K562 (cell line): ENCODE results near the gene ULK3. TPM values are rescaled to one million over a fixed set of nuclear protein-coding genes. Genes with fewer than 3 reads are reported as not detected.

ENCODE experiments used
- BCOR ChIP-seq: fragments of 450-650 bp; IDR thresholded peaks from 2 replicates; pipeline ENCODE4 v1.6.1; 2016
- CEBPB ChIP-seq: fragments of 450-650 bp; IDR thresholded peaks from 2 replicates; pipeline ENCODE4 v1.6.1; 2016; ENCODE audit warnings: missing genetic modification characterization, missing compliant biosample characterization
- CTBP1 ChIP-seq: fragments of 450-650 bp; IDR thresholded peaks from 2 replicates; pipeline ENCODE4 v1.6.1; 2016; ENCODE audit warnings: borderline replicate concordance
- E2F4 ChIP-seq: sonication (generic); formaldehyde crosslinking; IDR thresholded peaks from 2 replicates; pipeline ENCODE4 v1.8.0; 2022; ENCODE audit warnings: mild to moderate bottlenecking, low read depth, missing genetic modification reagents
- E2F5 ChIP-seq: sonication (generic); formaldehyde crosslinking; IDR thresholded peaks from 2 replicates; pipeline ENCODE4 v1.8.0; 2022; ENCODE audit warnings: mild to moderate bottlenecking, missing genetic modification reagents
- ELF2 ChIP-seq: fragments of 250-450 bp; sonication (Bioruptor Pico); IDR thresholded peaks from 2 replicates; pipeline ENCODE4 v1.5.0; 2021; ENCODE audit warnings: mild to moderate bottlenecking
- FOS ChIP-seq: IDR thresholded peaks from 3 replicates; pipeline ENCODE4 v1.6.1; 2011; ENCODE audit not compliant: insufficient read length; ENCODE audit errors: extremely low read depth
- FOXP4 ChIP-seq: sonication (generic); formaldehyde crosslinking; IDR thresholded peaks from 2 replicates; pipeline ENCODE4 v1.8.0; 2022; ENCODE audit warnings: mild to moderate bottlenecking, missing genetic modification reagents, borderline replicate concordance
- GABPA ChIP-seq: fragments of 200-800 bp; sonication (Bioruptor generic); conservative IDR thresholded peaks from 2 replicates; pipeline ENCODE4 v1.6.1; 2016; ENCODE audit warnings: low read depth, missing genetic modification characterization, missing compliant biosample characterization
- GATAD2A ChIP-seq: fragments of 450-650 bp; IDR thresholded peaks from 2 replicates; pipeline ENCODE4 v1.6.1; 2017
- HNRNPL ChIP-seq: fragments of 200-400 bp; formaldehyde crosslinking; IDR thresholded peaks from 2 replicates; pipeline ENCODE4 v1.6.1; 2017; ENCODE audit warnings: low read depth, mild to moderate bottlenecking, low read length
- ILK ChIP-seq: fragments of 450-650 bp; IDR thresholded peaks from 2 replicates; pipeline ENCODE4 v1.6.1; 2016; ENCODE audit warnings: missing genetic modification characterization, low read depth, mild to moderate bottlenecking, missing compliant biosample characterization, moderate library complexity, borderline replicate concordance
- KLF1 ChIP-seq: fragments of 450-650 bp; IDR thresholded peaks from 2 replicates; pipeline ENCODE4 v1.6.1; 2016; ENCODE audit warnings: missing genetic modification characterization, missing compliant biosample characterization
- LEF1 ChIP-seq: fragments of 450-650 bp; IDR thresholded peaks from 2 replicates; pipeline ENCODE4 v1.6.1; 2016; ENCODE audit warnings: mild to moderate bottlenecking
- PPARD ChIP-seq: fragments of 250-450 bp; sonication (Bioruptor Pico); IDR thresholded peaks from 2 replicates; pipeline ENCODE4 v1.8.0; 2022; ENCODE audit warnings: inconsistent platforms, mild to moderate bottlenecking, moderate library complexity
- SMARCA5 ChIP-seq: fragments of 450-650 bp; IDR thresholded peaks from 2 replicates; pipeline ENCODE4 v1.6.1; 2016
- SNIP1 ChIP-seq: fragments of 450-650 bp; IDR thresholded peaks from 2 replicates; pipeline ENCODE4 v1.7.1; 2017; ENCODE audit warnings: low read depth, mild to moderate bottlenecking
- TCF3 ChIP-seq: sonication (generic); formaldehyde crosslinking; IDR thresholded peaks from 2 replicates; pipeline ENCODE4 v1.4.0; 2020; ENCODE audit warnings: mild to moderate bottlenecking, missing genetic modification reagents
- U2AF1 ChIP-seq: fragments of 200-400 bp; formaldehyde crosslinking; optimal IDR thresholded peaks from 2 replicates; pipeline ENCODE3; 2017; ENCODE audit warnings: mild to moderate bottlenecking, low read depth, low read length, moderate library complexity
- XRCC5 ChIP-seq: fragments of 200-400 bp; formaldehyde crosslinking; IDR thresholded peaks from 2 replicates; pipeline ENCODE4 v1.6.1; 2017; ENCODE audit warnings: low read depth, mild to moderate bottlenecking, low read length
- ZBED1 ChIP-seq: IDR thresholded peaks from 2 replicates; pipeline ENCODE4 v1.6.1; 2014
- ZBTB7A ChIP-seq: IDR thresholded peaks from 2 replicates; pipeline ENCODE4 v1.6.1; 2011; ENCODE audit warnings: low read depth, mild to moderate bottlenecking, low read length, moderate library complexity, borderline replicate concordance; ENCODE audit not compliant: control insufficient read depth
- ZFPM2 ChIP-seq: fragments of 250-450 bp; sonication (Bioruptor Pico); IDR thresholded peaks from 2 replicates; pipeline ENCODE4 v1.5.1; 2022; ENCODE audit warnings: mild to moderate bottlenecking
- ZNF165 ChIP-seq: fragments of 250-450 bp; sonication (Bioruptor Pico); IDR thresholded peaks from 2 replicates; pipeline ENCODE4 v1.4.0; 2020; ENCODE audit warnings: borderline replicate concordance
- ZNF232 ChIP-seq: sonication (generic); formaldehyde crosslinking; IDR thresholded peaks from 2 replicates; pipeline ENCODE4 v1.8.0; 2022; ENCODE audit warnings: mild to moderate bottlenecking, missing genetic modification reagents
- ZNF764 ChIP-seq: fragments of 250-450 bp; sonication (Bioruptor Pico); IDR thresholded peaks from 2 replicates; pipeline ENCODE4 v1.4.0; 2020; ENCODE audit warnings: low read depth, mild to moderate bottlenecking, moderate library complexity
- polyA plus RNA-seq, 8 experiments: library from polyadenylated mRNA; depleted of rRNA in 4 of 8; stranded (reverse) in 5 of 8; unstranded in 3 of 8; fragments of >200 nt; fragmentation: Nextera tagmentation in 2 of 8; fragmentation: Illumina TruSeq in 1 of 8; extraction: Ambion mirVana in 2 of 8; extraction: Trizol in 1 of 8; gene quantifications; 2 replicates each; pipeline versions ENCODE4 v1.2.1 to v1.2.3, GENCODE V29; 2011 to 2014; ENCODE audit warnings: inconsistent platforms in 1 of 8, missing spikeins in 1 of 8
- total RNA-seq, 7 experiments: library from RNA; depleted of rRNA in 6 of 7; stranded (reverse); fragments of >200 nt in 6 of 7; fragmentation: Illumina TruSeq in 2 of 7; extraction: Trizol in 2 of 7; gene quantifications; 2 replicates each; pipeline versions ENCODE4 v1.2.1 to v1.2.3, GENCODE V29; 2011 to 2021; ENCODE audit warnings: low replicate concordance in 1 of 7
- TF ChIP-seq, protein P1 (sequence below): fragments of 250-450 bp; sonication (Bioruptor Pico); IDR thresholded peaks from 2 replicates; pipeline ENCODE4 v1.4.0; 2020; ENCODE audit warnings: borderline replicate concordance

The ULK3 gene
- total and polyA plus RNA-seq, 9 of the 15 experiments (the other 6 are each of a cell fraction or from before 2014, with no cell fraction given): 0.68 to 68.0 (median 34.9) TPM

DNA sequence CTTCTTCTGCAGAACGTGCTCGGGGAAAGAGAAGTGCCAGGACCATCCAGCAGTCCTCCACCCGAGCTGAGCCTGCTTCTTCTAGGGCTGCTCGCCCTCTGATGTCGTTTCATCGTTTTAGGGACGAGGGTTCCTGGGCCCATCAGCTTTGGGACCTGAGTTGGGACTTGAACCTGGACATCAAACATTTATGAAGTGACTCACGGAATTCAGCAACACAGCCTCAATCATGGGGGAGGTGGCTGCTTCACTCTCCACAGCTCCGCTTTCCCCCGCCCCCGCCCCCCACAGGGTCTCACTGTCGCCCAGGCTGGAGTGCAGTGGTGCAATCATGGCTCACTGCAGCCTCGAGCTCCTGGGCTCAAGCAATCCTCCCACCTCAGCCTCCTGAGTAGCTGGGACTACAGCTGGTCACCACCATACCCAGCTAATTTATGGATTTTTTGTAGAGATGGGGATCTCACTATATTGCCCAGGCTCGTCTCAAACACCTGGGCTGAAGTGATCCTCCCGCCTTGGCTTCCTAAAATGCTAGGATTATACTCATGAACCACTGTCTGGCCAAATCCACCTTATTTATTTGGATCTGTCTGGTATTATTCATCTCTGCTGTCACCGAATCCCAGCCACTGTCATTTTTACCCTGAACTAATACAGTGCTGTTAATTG, 30.9 kb upstream of the ULK3 start (continued):
- TF ChIP-seq ZFPM2 (no peak), LEF1 (no peak), FOS (no peak), ZNF232 (CRISPR knock-in tag) (no peak), PPARD (CRISPR knock-in tag) (no peak), E2F5 (CRISPR knock-in tag) (no peak), HNRNPL (no peak), FOXP4 (CRISPR knock-in tag) (no peak), E2F4 (CRISPR knock-in tag) (no peak), ZBTB7A (0 out of 2 replicates have a peak, but pooled peaks have one; percentile 39), CEBPB (tag) (peak; percentile 51), ZNF764 (CRISPR knock-in tag) (no peak), ZNF165 (CRISPR knock-in tag) (no peak), GATAD2A (no peak), SNIP1 (no peak), KLF1 (no peak), GABPA (tag) (no peak), XRCC5 (no peak), ELF2 (no peak), ZBED1 (no peak), U2AF1 (no peak), SMARCA5 (peak; percentile 70; the same call in 1 of the 2 replicates), ILK (tag) (no peak), CTBP1 (peak; percentile 41; the same call in 1 of the 2 replicates), BCOR (no peak), TCF3 (CRISPR knock-in tag) (no peak)
- TF ChIP-seq, protein P1, sequence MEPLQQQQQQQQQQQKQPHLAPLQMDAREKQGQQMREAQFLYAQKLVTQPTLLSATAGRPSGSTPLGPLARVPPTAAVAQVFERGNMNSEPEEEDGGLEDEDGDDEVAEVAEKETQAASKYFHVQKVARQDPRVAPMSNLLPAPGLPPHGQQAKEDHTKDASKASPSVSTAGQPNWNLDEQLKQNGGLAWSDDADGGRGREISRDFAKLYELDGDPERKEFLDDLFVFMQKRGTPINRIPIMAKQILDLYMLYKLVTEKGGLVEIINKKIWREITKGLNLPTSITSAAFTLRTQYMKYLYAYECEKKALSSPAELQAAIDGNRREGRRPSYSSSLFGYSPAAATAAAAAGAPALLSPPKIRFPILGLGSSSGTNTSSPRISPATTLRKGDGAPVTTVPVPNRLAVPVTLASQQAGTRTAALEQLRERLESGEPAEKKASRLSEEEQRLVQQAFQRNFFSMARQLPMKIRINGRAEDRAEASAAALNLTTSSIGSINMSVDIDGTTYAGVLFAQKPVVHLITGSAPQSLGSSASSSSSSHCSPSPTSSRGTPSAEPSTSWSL (CRISPR knock-in tag): no peak
